ENCODE data around the gene SLC16A6. TPM values are rescaled to one million over a fixed set of nuclear protein-coding genes. Genes with fewer than 3 reads are reported as not detected.

The SLC16A6 gene
- total RNA-seq, result 1.7 TPM

GRCh38 chr17:68290955-68291835 is at the start of gene SLC16A6, which contains the start of gene ARSG:
Gene SLC16A6 (minus strand): TSS chr17:68291127. CDS start chr17:68278320, 12,807 bp downstream.
Gene ARSG (plus strand): TSS chr17:68291495. CDS start chr17:68307494, 15,999 bp downstream.

GRCh38 chr17:68247445-68248198 is 43.3 kb downstream of the SLC16A6 start, which contains the start of gene AMZ2:
Gene AMZ2 (plus strand): TSS chr17:68248043. CDS start chr17:68250188, 2,145 bp downstream.

Other genes with a start within 250 kb of the SLC16A6 start
- gene AMZ2, start 43.1 kb downstream of the SLC16A6 start, total RNA-seq, result 30.8 TPM
- 7.8 TPM for gene ARSG, start 368 bp upstream of the SLC16A6 start, total RNA-seq
- gene WIPI1, start 166.4 kb upstream of the SLC16A6 start, total RNA-seq, result 33.3 TPM
- gene PRKAR1A, start 221.3 kb upstream of the SLC16A6 start, total RNA-seq, result 270 TPM